Lower lobe of right lung (tissue), 2 donors: ENCODE data around the gene BEND2. TPM values are rescaled to one million over a fixed set of nuclear protein-coding genes. Genes with fewer than 3 reads are reported as not detected.

ENCODE experiments used
- ATAC-seq, 2 donors: fragments of 200-7000 bp; cut with Tn5 transposase; one replicate each; pipeline ENCODE4 v1.9.1; 2020 to 2022; ENCODE audit warnings: mild to moderate bottlenecking in 2 of 2, moderate library complexity in 2 of 2
- DNase-seq: peaks from one replicate; pipeline ENCODE4 v3.0.0-alpha.2; 2020
- H3K27ac ChIP-seq: fragments of 200-600 bp; one replicate; pipeline ENCODE4 v1.8.0; 2022
- H3K27me3 ChIP-seq: fragments of 200-600 bp; one replicate; pipeline ENCODE4 v1.8.0; 2022; ENCODE audit warnings: low read depth
- H3K36me3 ChIP-seq: fragments of 200-600 bp; one replicate; pipeline ENCODE4 v1.8.0; 2022; ENCODE audit warnings: mild to moderate bottlenecking
- H3K4me1 ChIP-seq: fragments of 200-600 bp; one replicate; pipeline ENCODE4 v1.8.0; 2022
- H3K4me3 ChIP-seq: fragments of 200-600 bp; one replicate; pipeline ENCODE4 v1.8.0; 2022; ENCODE audit warnings: mild to moderate bottlenecking
- H3K9me3 ChIP-seq: fragments of 200-600 bp; one replicate; pipeline ENCODE4 v1.8.0; 2022
- CTCF ChIP-seq: fragments of 200-600 bp; IDR thresholded peaks from one replicate; pipeline ENCODE4 v1.8.0; 2022; ENCODE audit warnings: antibody characterized with exemption, mild to moderate bottlenecking
- intact Hi-C: fragments of 100-400 bp; cut with DNase I; formaldehyde crosslinking; loops from one replicate; pipeline ENCODE4 v1.11.0; 2022
- total RNA-seq: library from RNA; stranded (reverse); fragmentation: NEBNext Ultra II Directional; extraction: Animal tissue kit (Norgen Biotek cat#: 25700); gene quantifications from one replicate; pipeline ENCODE4 v1.2.1, GENCODE V29; 2021
- donor health status: DM: no; HTN: yes; CAD: no; lungs with severe emphysema.

BEND2 gene
- total RNA-seq, 1 donor from 2014 or later, result 0.24 TPM

GRCh38 chrX:18160369-18160768 lies 60.3 kb downstream of the BEND2 start:
- intact Hi-C loops, result no loop called here
- no peaks in the 10 kb centered on the region for H3K9me3 ChIP-seq
- no peak for DNase-seq
- no peak for ATAC-seq
- H3K4me1 ChIP-seq, result no peaks in the 10 kb centered on the region
- no peak overlapping the region for H3K4me3 ChIP-seq
- no peaks in the 10 kb centered on the region for H3K27me3 ChIP-seq
- H3K27ac ChIP-seq, result no peak overlapping the region
- H3K36me3 ChIP-seq, result no peaks in the 10 kb centered on the region
- no peak for TF ChIP-seq CTCF

- H3K4me3 ChIP-seq, result no peak overlapping the region
- no peak for DNase-seq
- intact Hi-C loops, result no loop called here
Observed at GRCh38 chrX:18158963-18159362, 61.7 kb downstream of the BEND2 start.

GRCh38 chrX:18151649-18152048 lies 69.0 kb downstream of the BEND2 start:
- DNase-seq, result no peak
- no peak for ATAC-seq
- intact Hi-C loops, result no loop called here
- H3K27me3 ChIP-seq, result no peaks in the 10 kb centered on the region
- H3K4me3 ChIP-seq, result no peak overlapping the region
- no peaks in the 10 kb centered on the region for H3K9me3 ChIP-seq
- H3K4me1 ChIP-seq, result no peaks in the 10 kb centered on the region
- no peak overlapping the region for H3K27ac ChIP-seq
- TF ChIP-seq CTCF, result no peak
- H3K36me3 ChIP-seq, result no peaks in the 10 kb centered on the region

More at GRCh38 chrX:18158963-18159362, 61.7 kb downstream of the BEND2 start:
- Histone ChIP-seq H3K4me1 (no peaks in the 10 kb centered on the region), H3K9me3 (no peaks in the 10 kb centered on the region), H3K36me3 (no peaks in the 10 kb centered on the region), H3K27me3 (no peaks in the 10 kb centered on the region), H3K27ac (no peak overlapping the region)
- no peak for ATAC-seq
- no peak for TF ChIP-seq CTCF

- Histone ChIP-seq H3K27me3 (no peaks in the 10 kb centered on the region), H3K27ac (no peak overlapping the region), H3K36me3 (no peaks in the 10 kb centered on the region), H3K9me3 (no peaks in the 10 kb centered on the region), H3K4me3 (no peak overlapping the region), H3K4me1 (no peaks in the 10 kb centered on the region)
- TF ChIP-seq CTCF, result no peak
- intact Hi-C loops, result no loop called here
- DNase-seq (no peak), ATAC-seq (no peak)
Observed at GRCh38 chrX:18151157-18151556, 69.5 kb downstream of the BEND2 start.

- Histone ChIP-seq H3K9me3 (no peaks in the 10 kb centered on the region), H3K27ac (no peak overlapping the region), H3K4me1 (no peaks in the 10 kb centered on the region), H3K4me3 (no peak overlapping the region), H3K27me3 (no peaks in the 10 kb centered on the region), H3K36me3 (no peaks in the 10 kb centered on the region)
- DNase-seq, result no peak
- no peak for ATAC-seq
- no peak for TF ChIP-seq CTCF
- intact Hi-C loops, result no loop called here
Observed at GRCh38 chrX:18149454-18149853, 71.2 kb downstream of the BEND2 start.

GRCh38 chrX:18146954-18147353 lies 73.7 kb downstream of the BEND2 start:
- Histone ChIP-seq H3K4me1 (no peaks in the 10 kb centered on the region), H3K27ac (no peak overlapping the region), H3K36me3 (no peaks in the 10 kb centered on the region), H3K9me3 (no peaks in the 10 kb centered on the region), H3K27me3 (no peaks in the 10 kb centered on the region), H3K4me3 (no peak overlapping the region)
- DNase-seq, result no peak
- no peak for TF ChIP-seq CTCF
- intact Hi-C loops, result no loop called here
- no peak for ATAC-seq
